K562 (cell line): ENCODE results near the gene MOB3B. TPM values are rescaled to one million over a fixed set of nuclear protein-coding genes. Genes with fewer than 3 reads are reported as not detected.

ENCODE experiments used
- ATAC-seq: fragments of 200-7000 bp; cut with Tn5 transposase; 3 replicates; pipeline ENCODE4 v1.9.1; 2020; ENCODE audit warnings: moderate library complexity
- BruUV-seq: library from RNA; stranded (reverse); fragments of 400-500 nt; replicated peaks from 2 replicates; lab custom pipeline; 2021; lab: Mats Ljungman, UMichigan
- CTCF ChIA-PET: fragments of 300-600 bp; formaldehyde crosslinking; extraction: SDS; loops from one replicate; lab custom pipeline; 2021; ENCODE audit warnings: low intra/inter-chr PET ratio; lab: Yijun Ruan, JAX
- POLR2A ChIA-PET: fragments of 300-600, 350-650 bp; sonication (Branson Sonifier 250); formaldehyde crosslinking; extraction: SDS; loops from one replicate; lab custom pipeline; 2021; ENCODE audit warnings: antibody characterized with exemption, inconsistent platforms; lab: Yijun Ruan, JAX
- DNase-seq, 4 experiments: peaks; one replicate each; pipeline versions ENCODE4 v3.0.0 to v3.0.0-alpha.2; 2011 to 2018; ENCODE audit warnings: low spot score in 3 of 4, mixed read lengths in 3 of 4; ENCODE audit errors: extremely low read depth in 1 of 4
- FAIRE-seq: peaks from 2 replicates; lab custom pipeline; 2011; peaks lifted over from hg19 to GRCh38; lab: Jason Lieb, UNC
- H2AFZ ChIP-seq: 2 replicates; pipeline ENCODE4 v1.6.0; 2011; ENCODE audit warnings: low read depth, low read length, control low read depth, inconsistent platforms
- H3K27ac ChIP-seq: fragments of 200-600 bp; 3 replicates; pipeline ENCODE4 v1.8.0; 2011; ENCODE audit warnings: low read depth, mild to moderate bottlenecking, control low read depth, inconsistent platforms, low read length, moderate library complexity, mixed read lengths; ENCODE audit errors: extremely low read depth
- H3K27me3 ChIP-seq, 2 experiments: fragments of 300-600 bp in 1 of 2; 2 replicates in 1 of 2; 3 replicates in 1 of 2; pipeline versions ENCODE4 v1.6.0 to v1.8.0; 2011; ENCODE audit warnings: inconsistent platforms in 2 of 2, low read length in 2 of 2, mild to moderate bottlenecking in 1 of 2, mixed read lengths in 1 of 2, moderate library complexity in 1 of 2; ENCODE audit not compliant: control insufficient read depth in 2 of 2, insufficient read depth in 2 of 2
- H3K36me3 ChIP-seq: fragments of 300-600 bp; 3 replicates; pipeline ENCODE4 v1.8.0; 2011; ENCODE audit warnings: mild to moderate bottlenecking, low read length, inconsistent platforms; ENCODE audit not compliant: control insufficient read depth, insufficient read depth
- H3K4me1 ChIP-seq, 2 experiments: fragments of 200-600 bp in 1 of 2; replicated peaks in 1 of 2; 2 replicates in 1 of 2; 3 replicates in 1 of 2; pipeline versions ENCODE4 v1.5.1 to v1.8.0; 2011; ENCODE audit warnings: inconsistent platforms in 2 of 2, low read length in 2 of 2, mild to moderate bottlenecking in 1 of 2, mixed read lengths in 1 of 2, moderate library complexity in 1 of 2; ENCODE audit not compliant: control insufficient read depth in 2 of 2, insufficient read depth in 2 of 2
- H3K4me2 ChIP-seq: 2 replicates; pipeline ENCODE4 v1.6.1; 2011; ENCODE audit warnings: low read length, control low read depth, inconsistent platforms, mixed read lengths; ENCODE audit not compliant: insufficient read depth
- H3K4me3 ChIP-seq: fragments of 200-600 bp; sonication (generic), shearing (Covaris generic); 2 replicates; pipeline ENCODE4 v1.5.1; 2016; ENCODE audit warnings: control low read depth, inconsistent platforms
- H3K79me2 ChIP-seq: fragments of 200-600 bp; 3 replicates; pipeline ENCODE4 v1.8.0; 2011; ENCODE audit warnings: low read length, inconsistent platforms; ENCODE audit not compliant: control insufficient read depth, insufficient read depth
- H3K9ac ChIP-seq, 2 experiments: 2 replicates each; pipeline versions ENCODE4 v1.6.0 to v1.6.1; 2011; ENCODE audit warnings: low read depth in 2 of 2, low read length in 2 of 2, control low read depth in 1 of 2, inconsistent platforms in 1 of 2, mild to moderate bottlenecking in 1 of 2, mixed read lengths in 1 of 2; ENCODE audit not compliant: insufficient read depth in 1 of 2
- H3K9me1 ChIP-seq: one replicate; pipeline ENCODE4 v1.6.0; 2011; ENCODE audit warnings: inconsistent platforms, mild to moderate bottlenecking, low read length, moderate library complexity; ENCODE audit not compliant: control insufficient read depth, insufficient read depth
- H3K9me3 ChIP-seq: replicated peaks from 2 replicates; pipeline ENCODE4 v1.5.1; 2011; ENCODE audit warnings: low read depth, low read length, inconsistent platforms; ENCODE audit not compliant: control insufficient read depth, insufficient read depth
- H4K20me1 ChIP-seq: replicated peaks from 2 replicates; pipeline ENCODE4 v1.6.1; 2011; ENCODE audit warnings: low read length, inconsistent platforms, mixed read lengths; ENCODE audit not compliant: control insufficient read depth, insufficient read depth
- CBX2 ChIP-seq: fragments of 200-600 bp; sonication (generic); IDR thresholded peaks from one replicate; pipeline ENCODE4 v1.6.1; 2012; ENCODE audit warnings: mild to moderate bottlenecking, low read length, inconsistent platforms; ENCODE audit not compliant: insufficient read depth, poor library complexity, severe bottlenecking
- E2F4 ChIP-seq: sonication (generic); formaldehyde crosslinking; IDR thresholded peaks from 2 replicates; pipeline ENCODE4 v1.8.0; 2022; ENCODE audit warnings: mild to moderate bottlenecking, low read depth, missing genetic modification reagents
- RREB1 ChIP-seq: fragments of 250-450 bp; sonication (Bioruptor Pico); IDR thresholded peaks from 2 replicates; pipeline ENCODE4 v1.4.0; 2020
- ZNF282 ChIP-seq: sonication (generic); formaldehyde crosslinking; IDR thresholded peaks from 2 replicates; pipeline ENCODE4 v1.8.1; 2023; ENCODE audit warnings: missing genetic modification reagents
- ZNF316 ChIP-seq: fragments of 450-650 bp; IDR thresholded peaks from 2 replicates; pipeline ENCODE4 v1.6.1; 2016
- ZNF318 ChIP-seq, 2 experiments: fragments of 450-650 bp; IDR thresholded peaks; 2 replicates each; pipeline ENCODE4 v1.6.1; 2016; ENCODE audit warnings: mild to moderate bottlenecking in 2 of 2, borderline replicate concordance in 1 of 2, low read depth in 1 of 2, moderate library complexity in 1 of 2
- WGBS: fragments of 100-300 bp; shearing (Covaris generic); methylation state at CpG from one replicate; pipeline ENCODE4 v1.1.6; 2016; ENCODE audit warnings: low coverage, mixed read lengths; ENCODE audit not compliant: insufficient coverage; ENCODE audit errors: missing lambda C conversion rate; 5-methylcytosine and 5-hydroxymethylcytosine counted together
- in situ Hi-C: fragments of 300-500 bp; cut with MboI; formaldehyde crosslinking; loops from 4 replicates; pipeline ENCODE4 v1.15.0; 2018; ENCODE audit warnings: inconsistent platforms, mixed read lengths
- intact Hi-C: fragments of 100-400 bp; cut with micrococcal nuclease; formaldehyde crosslinking; loops from 2 replicates; pipeline ENCODE4 v1.14.2; 2022
- polyA plus RNA-seq, 8 experiments: library from polyadenylated mRNA; depleted of rRNA in 4 of 8; stranded (reverse) in 5 of 8; unstranded in 3 of 8; fragments of >200 nt; fragmentation: Nextera tagmentation in 2 of 8; fragmentation: Illumina TruSeq in 1 of 8; extraction: Ambion mirVana in 2 of 8; extraction: Trizol in 1 of 8; gene quantifications; 2 replicates each; pipeline versions ENCODE4 v1.2.1 to v1.2.3, GENCODE V29; 2011 to 2014; ENCODE audit warnings: inconsistent platforms in 1 of 8, missing spikeins in 1 of 8
- total RNA-seq, 7 experiments: library from RNA; depleted of rRNA in 6 of 7; stranded (reverse); fragments of >200 nt in 6 of 7; fragmentation: Illumina TruSeq in 2 of 7; extraction: Trizol in 2 of 7; gene quantifications; 2 replicates each; pipeline versions ENCODE4 v1.2.1 to v1.2.3, GENCODE V29; 2011 to 2021; ENCODE audit warnings: low replicate concordance in 1 of 7

The MOB3B gene
- total and polyA plus RNA-seq, 9 of the 15 experiments (the other 6 are each of a cell fraction or from before 2014, with no cell fraction given): 3.6 to 12.8 (median 7.2) TPM

GRCh38 chr9:27279611-27280010 lies 250.0 kb downstream of the MOB3B start:
- BruUV-seq: no TSS peak
- in situ Hi-C loops (no loop called here), intact Hi-C loops (no loop called here)
- no peak for TF ChIP-seq ZNF316
- no peak for TF ChIP-seq ZNF318 (IDR thresholded peaks at IDR 0.05; ENCODE audit: borderline replicate concordance in 1 of 2, low read depth in 1 of 2)
- no peak for TF ChIP-seq E2F4 (CRISPR knock-in tag)
- TF ChIP-seq CBX2: no peak
- TF ChIP-seq RREB1: no peak
- TF ChIP-seq ZNF282 (CRISPR knock-in tag): no peak
- H3K27ac ChIP-seq: no peak overlapping the region
- FAIRE-seq: no peak
- POLR2A ChIA-PET: no interaction called here
- no peaks in the 10 kb centered on the region for H3K9me3 ChIP-seq
- DNase-seq: no peak
- ATAC-seq: no peak
- no peaks in the 10 kb centered on the region for H3K9me1 ChIP-seq
- no peaks in the 10 kb centered on the region for H3K27me3 ChIP-seq
- H3K4me1 ChIP-seq: peaks cover 0 to 4% of the 10 kb centered on the region in 2 experiments; a peak in 2 of 5 replicates
- no peak overlapping the region for H2AFZ ChIP-seq
- no peaks in the 10 kb centered on the region for H3K79me2 ChIP-seq
- CTCF ChIA-PET: no interaction called here
- H3K36me3 ChIP-seq: no peaks in the 10 kb centered on the region
- H4K20me1 ChIP-seq: no peaks in the 10 kb centered on the region
- 33% methylated on average over 1 of the region's 3 CpGs for WGBS
- H3K4me2 ChIP-seq: no peak overlapping the region
- H3K9ac ChIP-seq: no peak overlapping the region
- H3K4me3 ChIP-seq: no peak overlapping the region
